Ureter (tissue), 1 donor: ENCODE results near the gene OLFML2A. TPM values are rescaled to one million over a fixed set of nuclear protein-coding genes. Genes with fewer than 3 reads are reported as not detected.
"Not testable (repeated sequence)": the region's sequence is repeated elsewhere in the genome, so short reads cannot be mapped to it uniquely, and the experiment has no call there.

Experiments
- DNase-seq: peaks from one replicate; pipeline ENCODE4 v3.0.0-alpha.2; 2020; ENCODE audit warnings: low spot score
- total RNA-seq: library from RNA; stranded (reverse); gene quantifications from one replicate; pipeline ENCODE4 v1.2.4, GENCODE V29; 2023
- donor health status: DM: yes; HTN: yes; CAD: no.

OLFML2A gene
- total RNA-seq = 13.1 TPM

DNA sequence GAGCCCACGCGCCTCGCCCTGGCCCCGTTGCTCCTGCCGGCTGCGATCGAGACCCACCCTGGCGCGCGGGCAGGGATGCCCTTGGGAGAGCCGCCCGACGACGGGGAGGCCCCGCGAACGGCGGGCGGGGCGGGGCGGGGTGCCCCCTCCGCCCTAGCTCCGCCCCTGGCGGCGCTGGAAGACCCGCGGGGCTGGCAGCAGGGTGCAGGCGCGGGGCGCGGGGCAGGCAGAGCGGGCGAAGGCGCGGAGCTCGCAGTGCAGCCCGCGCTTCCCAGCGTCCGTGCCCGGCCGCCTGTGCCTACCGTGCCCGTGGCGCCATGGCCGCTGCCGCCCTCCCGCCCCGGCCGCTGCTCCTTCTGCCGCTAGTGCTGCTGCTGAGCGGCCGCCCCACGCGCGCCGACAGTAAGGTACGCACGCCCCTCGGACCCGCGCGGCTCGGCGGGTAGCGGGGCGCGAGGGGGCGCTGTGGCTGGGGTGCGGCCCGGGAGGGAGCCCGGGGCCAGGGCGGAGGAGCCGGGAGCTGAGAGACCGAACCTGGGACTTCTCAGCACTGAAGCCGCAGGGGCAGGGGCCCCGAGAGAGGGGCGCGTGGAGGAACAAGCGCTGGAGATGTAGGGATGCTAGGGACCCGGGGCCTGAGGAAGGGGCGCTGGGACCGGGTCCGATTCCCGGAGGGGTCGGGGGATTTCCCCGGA lies at the start of gene OLFML2A:
OLFML2A (plus strand) TSS at position 180 of the 695 bp plus-strand sequence; CDS start at position 318, 138 bp downstream.
- no peak for DNase-seq

DNA sequence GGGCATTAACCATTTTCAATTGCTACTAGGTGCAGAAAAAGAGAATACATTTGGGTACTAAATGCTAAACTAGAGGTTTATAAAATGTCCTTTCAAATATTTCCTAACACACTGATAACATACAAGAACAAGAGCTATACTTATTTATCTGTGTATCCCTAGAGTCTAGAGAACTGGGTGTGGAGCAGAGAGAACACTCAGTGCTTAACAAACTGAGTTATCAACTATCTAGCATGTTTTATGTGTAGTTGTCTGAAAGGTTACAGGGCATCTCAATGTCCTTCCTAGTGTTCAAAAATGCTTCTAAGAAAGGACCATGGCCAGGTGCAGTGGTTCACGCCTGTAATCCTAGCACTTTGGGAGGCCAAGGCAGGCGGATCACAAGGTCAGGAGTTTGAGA lies 46.2 kb upstream of the OLFML2A start:
- DNase-seq = no peak

DNA sequence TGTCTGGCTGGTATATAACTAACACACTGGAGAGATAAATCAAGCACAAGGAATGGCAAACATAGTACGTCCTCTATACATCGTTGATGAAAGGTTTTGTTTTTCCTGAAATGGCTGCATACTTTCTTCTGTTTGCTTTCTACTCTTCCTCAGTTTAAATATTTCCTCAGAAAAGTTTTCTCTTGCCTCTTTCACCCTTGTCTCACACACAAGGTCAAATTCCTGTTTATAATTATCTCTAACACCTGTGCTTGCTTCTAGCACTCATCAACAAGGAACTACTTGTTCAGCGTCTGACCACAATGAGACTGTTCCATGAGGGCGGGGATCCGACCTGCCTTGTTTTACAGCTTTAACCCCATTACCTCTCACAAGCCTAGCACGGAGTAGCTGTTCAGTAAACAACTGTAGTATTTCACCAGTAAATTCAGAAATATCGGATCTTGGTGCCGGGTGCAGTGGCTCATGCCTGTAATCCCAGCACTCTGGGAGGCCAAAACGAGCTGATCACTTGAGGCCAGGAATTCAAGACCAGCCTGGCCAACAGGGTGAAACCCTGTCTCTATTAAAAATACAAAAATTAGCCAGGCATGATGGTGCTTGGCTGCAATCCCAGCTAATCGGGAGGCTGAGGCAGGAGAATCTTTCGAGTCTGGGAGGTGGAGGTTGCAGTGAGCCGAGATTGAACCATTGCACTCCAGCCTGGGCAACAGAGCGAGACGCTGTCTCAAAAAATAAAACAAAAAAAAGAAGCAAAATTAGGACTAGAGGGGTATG lies 42.8 kb upstream of the OLFML2A start:
- DNase-seq = no peak

DNA sequence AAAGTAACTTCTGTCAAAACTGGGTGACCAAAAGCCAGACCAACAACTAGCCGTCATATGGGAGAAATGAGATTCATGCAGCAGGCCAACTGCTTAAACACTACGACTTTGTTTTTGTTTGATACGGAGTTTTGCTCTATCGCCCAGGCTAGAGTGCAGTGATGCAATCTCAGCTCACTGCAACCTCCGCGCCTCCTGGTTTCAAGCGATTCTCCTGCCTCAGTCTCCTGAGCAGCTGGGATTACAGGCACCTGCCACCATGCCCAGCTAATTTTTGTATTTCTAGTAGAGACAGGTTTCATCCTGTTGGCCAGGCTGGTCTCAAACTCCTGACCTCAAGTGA lies 42.2 kb upstream of the OLFML2A start:
- DNase-seq = not testable (repeated sequence)

DNA sequence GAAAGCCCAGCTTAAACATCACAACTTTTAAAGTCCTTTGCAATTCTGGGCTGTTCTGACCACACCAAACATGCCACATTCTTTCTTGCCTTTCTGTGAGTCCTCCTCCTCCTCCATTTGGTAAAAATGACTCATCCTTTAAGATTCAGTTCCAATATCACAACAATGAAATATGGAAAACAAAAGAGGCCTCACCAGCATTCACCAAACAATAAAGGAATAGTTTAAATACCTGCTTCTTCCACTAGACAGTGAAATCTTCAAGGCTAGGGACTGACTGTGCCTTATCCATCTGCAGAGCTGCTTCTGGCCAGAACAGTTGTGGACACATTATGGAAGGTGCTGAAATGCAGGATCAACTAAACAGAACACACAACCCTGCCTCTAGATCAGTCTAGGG lies 41.8 kb upstream of the OLFML2A start:
- no peak for DNase-seq

DNA sequence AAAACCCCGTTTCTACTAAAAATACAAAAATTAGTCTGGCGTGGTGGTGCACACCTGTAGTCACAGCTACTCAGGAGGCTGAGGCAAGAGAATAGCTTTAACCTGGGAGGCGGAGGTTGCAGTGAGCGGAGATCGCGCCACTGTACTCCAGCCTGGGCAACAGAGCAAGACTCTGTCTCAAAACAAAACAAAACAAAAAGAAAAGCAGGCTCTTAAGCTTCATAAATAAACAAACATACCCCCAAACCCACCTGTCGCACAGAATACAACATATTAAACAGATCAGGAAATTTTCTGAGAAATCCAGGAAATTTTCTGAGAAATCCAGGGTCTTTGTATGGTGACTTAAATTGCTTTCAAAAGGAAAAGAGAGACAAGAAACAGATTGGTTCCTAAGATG lies 38.9 kb upstream of the OLFML2A start:
- not testable (repeated sequence) for DNase-seq

DNA sequence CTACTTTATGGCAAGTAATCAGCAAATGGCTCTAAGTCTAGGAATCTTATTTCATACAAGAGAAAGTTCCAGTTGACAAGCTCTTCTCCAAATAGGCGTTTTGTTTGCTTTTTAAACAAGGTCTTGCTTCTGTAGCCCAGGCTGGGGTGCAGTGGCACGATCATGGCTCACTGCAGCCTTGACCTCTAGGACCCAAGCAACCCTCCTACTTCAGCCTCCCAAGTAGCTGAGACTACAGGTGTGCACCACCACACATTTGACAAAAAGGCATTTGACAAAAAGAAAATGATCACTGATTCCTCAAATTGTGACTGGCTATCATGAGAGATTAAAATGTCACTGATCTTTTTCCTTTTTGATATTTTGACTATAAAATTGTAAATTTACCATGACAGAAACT lies 37.6 kb upstream of the OLFML2A start:
- DNase-seq = no peak

DNA sequence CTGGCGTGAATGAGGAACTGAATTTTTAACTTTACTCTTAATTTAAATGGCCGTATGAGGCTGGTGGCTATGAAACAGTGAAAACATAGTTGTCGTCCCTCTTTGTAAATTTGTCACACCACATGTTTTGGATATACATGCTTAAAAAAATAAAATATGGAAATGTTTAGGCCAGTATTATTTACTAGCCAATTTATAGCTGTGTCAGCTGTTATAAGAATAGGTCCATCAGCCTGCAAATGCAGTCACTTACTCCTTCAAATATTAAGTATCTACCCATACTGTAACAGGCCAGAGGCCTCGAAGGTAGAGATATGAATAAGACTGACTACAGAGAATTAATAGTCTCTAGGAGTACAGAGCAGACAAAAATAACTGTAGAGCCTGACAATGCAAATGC lies 35.8 kb upstream of the OLFML2A start:
- DNase-seq = no peak

DNA sequence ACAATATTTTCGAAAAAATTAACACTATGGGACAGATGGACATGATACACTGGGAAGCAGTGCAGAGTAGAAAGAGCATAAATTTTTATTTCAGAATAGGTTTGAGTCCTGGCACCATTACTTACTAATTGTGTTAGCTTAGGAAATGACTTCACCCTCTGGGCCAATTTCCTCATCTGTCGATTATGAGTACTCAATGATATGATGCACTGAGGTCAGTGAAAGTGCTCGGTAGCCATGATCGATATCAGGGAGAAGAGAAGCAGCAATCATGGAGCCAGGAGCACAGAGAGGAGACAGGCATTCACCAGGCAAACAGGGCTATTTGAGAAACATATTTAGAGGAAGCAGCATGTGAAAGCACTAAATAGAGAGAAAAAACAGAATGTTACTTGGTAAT lies 35.3 kb upstream of the OLFML2A start:
- DNase-seq = no peak

DNA sequence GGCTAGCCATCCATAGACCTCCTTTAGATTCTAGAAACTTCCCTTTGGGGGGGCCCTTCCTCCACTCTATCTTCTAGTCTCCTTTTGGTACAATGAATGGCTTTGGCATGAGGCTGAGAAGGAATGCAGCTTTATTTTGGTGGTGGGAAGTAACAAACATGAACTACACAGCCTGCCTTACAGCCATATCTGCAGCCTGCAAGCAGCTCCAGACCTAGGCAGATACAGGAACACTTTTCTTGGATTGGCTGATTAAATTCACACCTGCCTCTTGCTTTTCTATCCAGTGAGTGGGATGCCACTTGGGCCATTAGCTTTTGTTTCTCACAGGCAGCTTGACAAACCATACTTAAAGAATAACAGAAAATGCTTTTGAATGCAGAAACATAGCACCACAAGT lies 34.0 kb upstream of the OLFML2A start:
- no peak for DNase-seq

DNA sequence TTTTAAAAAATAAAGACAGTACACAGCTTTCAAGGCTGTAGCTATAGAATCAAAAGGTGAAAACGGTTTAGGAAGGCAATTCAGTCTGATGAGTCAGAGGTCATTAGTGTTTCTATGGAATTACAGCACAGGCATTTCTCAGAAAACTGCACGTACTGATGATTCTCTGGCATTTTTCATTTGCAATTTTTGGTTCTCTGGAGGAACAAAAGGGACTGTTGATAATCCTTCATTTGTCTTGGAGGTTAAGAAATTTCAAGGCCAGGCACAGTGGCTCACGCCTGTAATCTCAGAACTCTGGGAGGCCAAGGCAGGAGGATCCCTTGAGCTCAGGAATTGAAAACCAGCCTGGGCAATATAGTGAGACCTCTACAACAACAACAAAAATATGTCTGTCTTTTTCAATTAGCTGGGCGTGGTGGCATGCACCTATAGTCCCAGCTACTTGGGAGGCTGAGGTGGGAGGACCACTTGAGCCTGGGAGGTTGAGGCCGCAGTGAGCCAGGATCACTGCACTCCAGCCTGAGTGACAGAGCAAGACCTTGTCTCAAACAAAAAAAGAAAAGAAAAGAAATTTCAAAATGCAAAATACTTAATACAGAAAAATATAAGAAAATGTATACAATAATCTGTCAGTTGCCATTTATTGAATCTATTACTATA lies 33.1 kb upstream of the OLFML2A start:
- no peak for DNase-seq

DNA sequence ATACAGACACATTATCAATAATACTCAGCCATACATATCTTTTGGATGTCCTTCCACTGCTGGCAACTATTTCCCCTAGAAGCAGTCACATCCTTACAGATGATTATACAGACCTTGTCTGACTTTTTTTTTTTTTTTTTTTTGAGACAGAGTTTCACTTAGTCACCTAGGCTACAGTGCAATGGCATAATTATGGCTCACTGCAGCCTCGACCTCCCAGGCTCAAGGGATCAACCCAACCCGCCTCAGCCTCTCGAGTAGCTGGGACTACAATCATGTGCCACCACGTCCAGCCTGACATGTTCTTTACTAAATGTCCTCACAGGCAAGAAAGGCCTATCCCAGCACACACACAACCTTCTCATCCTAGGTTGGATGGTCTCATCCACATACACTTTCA lies 29.9 kb upstream of the OLFML2A start:
- DNase-seq = no peak

DNA sequence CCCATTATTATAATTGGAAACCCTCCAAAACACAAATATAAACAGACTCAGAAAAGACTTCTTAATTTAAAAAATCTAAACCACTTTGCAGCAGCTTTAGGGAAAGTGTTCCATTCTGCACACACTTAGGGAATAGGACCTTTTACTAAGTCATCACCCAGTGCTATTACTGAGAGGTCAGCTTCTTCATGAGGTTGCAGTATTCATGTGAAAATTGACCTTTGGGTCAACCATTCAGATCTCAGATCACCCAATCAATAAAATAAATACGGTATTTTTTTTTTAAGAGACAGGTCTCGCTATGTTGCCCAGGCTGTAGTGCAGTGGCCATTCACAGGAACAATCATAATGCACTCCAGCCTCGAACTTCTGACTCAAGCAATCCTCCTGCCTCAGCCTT lies 27.6 kb upstream of the OLFML2A start:
- no peak for DNase-seq

DNA sequence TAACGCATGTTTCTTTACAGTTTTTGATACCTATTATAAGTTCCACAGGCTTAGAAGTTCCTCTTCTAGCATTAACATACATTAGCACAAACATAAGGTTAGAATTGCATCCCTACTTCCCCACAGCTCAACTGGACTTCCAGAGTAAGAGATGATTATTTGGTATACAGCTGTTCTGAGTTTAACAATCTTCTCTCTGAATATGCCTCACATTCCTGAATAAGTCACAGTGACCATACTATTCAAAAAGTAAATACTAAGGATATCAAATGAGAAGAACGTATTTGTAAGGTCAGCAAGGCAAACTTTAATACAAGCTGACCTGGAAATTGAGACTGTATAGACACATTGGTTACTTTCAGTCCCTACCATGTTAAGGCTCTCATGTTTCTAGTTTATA lies 27.2 kb upstream of the OLFML2A start:
- DNase-seq = no peak

DNA sequence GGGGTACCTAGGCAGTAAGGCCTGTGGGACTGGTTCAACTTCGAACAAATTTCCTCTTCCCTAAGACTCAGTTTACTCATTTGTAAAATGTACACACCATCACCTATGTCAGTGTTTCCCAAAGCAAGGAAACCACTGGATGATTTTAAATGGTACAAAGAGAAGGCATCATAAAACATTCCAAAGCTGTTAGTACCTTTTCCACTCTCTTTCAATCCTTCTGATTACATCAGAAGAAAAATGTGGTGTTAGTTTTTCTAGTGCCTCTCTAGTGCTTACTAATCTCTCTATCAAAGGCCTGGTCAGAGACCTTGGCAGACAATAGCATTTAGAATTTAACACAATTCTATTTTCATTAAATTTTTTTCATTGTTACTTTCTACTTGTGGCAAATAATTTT lies 24.0 kb upstream of the OLFML2A start:
- DNase-seq = no peak

DNA sequence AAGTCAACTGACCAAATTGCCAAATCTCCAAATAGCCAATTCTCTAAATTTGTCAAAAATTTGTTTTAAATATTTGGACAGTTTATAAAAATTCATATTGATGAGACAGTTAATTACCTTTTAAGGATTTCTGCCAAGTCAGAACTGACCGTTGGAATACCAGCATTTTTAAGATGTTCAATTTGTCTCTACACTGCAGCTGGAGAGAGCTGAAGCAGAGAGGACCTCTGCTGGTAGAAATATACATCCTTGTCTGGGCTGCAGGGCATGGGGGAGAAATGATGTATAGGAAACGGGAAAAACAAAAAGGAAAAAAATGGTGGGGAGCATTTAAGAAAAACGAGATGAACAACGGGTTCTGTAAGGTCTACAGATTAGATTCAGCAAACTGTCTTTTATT lies 22.6 kb upstream of the OLFML2A start:
- DNase-seq = no peak

DNA sequence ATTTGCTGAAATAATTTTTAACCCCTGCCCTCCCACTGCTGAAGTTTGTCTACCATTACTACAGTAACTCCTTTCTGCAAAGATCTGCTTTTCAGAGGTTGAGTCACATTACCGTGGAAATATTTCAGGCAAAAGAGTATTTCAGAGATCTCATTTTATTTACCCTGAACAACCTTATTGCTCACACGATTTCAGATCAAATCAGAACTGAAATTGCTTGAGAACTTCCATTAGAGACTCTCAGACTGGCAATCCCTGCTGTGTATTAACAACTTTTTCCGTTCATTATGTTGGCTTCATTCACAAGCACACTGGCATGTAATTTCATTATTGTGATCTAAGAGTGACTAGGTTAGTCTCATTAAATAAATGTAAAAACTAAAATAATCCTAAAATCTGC lies 21.9 kb upstream of the OLFML2A start:
- DNase-seq = no peak

DNA sequence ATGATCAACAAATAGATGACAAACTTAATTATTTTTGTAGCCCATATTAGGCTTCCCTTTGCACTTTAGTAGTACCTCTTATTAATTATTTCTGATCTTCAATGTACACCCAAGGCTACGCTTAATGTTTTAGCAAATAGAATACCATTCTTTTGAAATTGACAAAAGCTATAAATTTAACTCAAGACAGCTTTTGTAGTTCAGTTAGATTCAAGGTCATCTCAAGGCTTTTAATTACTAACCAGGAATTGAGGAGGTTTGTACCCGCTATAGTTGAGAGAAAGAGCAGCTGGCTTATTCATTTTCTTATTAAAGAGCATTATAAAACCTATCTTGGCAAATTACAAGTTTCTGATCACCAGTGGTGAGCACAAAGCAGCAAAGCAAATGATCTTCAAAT lies 20.9 kb upstream of the OLFML2A start:
- no peak for DNase-seq

DNA sequence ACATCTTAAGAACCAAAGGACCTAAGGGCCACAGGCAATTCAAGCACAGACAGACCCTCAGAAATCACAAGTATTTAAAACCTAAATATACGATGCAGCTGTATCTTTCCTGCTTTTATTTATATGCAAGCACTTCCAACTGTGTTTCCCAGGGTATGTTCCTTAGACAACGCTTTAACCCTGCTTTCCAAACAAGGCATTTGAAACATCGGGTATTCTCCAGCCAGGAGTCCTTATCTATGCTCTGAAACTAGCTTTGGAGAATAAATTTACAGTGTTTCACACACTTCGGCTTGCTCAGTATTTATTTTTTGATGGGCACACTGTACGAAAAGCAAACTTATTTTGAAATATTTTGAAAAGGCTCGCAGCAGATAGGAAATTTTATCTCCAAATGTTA lies 19.3 kb upstream of the OLFML2A start:
- DNase-seq = no peak

DNA sequence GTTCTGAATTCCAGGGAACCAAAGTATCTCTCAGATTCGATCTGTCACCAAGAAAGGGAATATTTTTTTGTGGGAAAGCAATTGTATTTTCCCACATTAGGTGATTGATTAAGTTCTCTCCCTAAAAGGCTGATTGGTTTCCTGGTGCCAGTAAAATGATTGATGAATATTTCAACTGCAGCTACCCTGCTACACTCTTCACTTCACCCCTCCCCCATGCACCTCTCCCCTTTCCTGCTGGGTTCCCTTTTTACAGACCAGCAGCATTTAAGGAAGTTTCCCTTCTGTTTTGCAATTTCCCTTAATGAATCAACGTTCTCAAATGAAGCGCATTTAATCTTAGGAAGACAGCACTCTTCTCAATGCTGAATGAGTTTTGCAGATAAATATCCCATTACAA lies 18.9 kb upstream of the OLFML2A start:
- DNase-seq = no peak

DNA sequence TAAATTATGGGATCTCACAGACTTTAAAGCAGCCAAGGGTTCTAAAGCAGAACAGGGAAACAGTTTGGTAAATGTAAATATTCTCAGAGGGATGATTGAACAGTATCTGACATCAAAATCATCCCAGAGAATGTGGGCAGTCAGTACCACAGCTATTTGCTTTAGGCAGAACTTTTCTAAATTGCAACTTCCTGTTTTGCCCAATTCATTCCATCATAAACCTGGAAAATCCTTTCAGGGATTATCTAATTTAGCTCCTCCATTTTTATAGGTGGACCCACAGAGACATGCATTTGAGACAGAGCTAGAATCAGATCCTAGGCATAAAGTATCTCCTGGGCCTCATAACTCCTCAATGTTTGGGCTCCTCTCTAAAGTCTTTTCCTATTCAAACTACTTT lies 18.2 kb upstream of the OLFML2A start:
- no peak for DNase-seq

DNA sequence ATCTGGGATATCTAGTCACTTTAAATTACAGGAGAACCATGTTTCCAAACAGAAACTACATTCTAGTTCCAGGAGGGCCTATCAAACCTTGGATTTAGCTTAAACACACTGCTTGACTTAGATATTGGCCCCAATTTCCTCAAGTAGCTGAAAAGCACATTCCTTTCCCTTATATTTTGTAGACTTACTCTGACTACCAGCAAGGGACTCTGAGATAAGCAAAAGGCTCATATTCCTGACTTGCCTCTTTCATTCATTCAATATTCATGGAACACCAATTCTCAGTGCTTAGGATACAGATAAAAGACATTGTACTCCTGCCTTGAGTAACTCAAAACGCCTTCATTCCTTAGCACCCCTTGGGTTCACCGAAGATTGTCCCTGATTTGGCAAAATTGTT lies 17.6 kb upstream of the OLFML2A start:
- no peak for DNase-seq

DNA sequence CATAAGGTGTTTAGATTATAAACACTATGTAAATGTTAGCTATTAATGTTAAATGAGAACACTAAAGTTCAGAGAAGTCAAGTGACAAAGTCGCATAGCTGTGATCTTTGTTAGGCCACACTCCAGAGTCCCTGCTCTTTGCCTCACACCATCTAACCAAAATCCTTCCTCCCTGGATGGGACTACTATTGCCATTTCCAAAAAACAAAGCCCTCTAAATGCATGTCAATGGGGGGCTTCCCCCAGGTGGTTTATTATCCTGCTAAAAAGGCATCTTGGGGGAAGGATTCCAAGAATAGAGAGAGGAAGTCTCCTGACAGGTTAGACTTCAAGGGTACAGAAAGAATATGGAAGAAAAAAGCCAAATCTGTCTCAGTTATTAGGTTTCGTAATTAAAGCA lies 16.2 kb upstream of the OLFML2A start:
- DNase-seq = no peak
